ENCODE results near the gene CDA.

CDA gene

GRCh38 chr1:20588634-20589225, at the start of gene CDA:
Gene CDA, plus strand, starts transcription at chr1:20589097. Its CDS starts 33 bp downstream, at chr1:20589130.
- DNase-seq (ENCODE audit: low read depth in 2 of 3, low spot score in 1 of 3) = no peak

GRCh38 chr1:20540281-20540680, 48.6 kb upstream of the CDA start:
- no peak for DNase-seq (ENCODE audit: low read depth in 2 of 3, low spot score in 1 of 3)

GRCh38 chr1:20546637-20547036, 42.3 kb upstream of the CDA start:
- no peak for DNase-seq (ENCODE audit: low read depth in 2 of 3, low spot score in 1 of 3)

GRCh38 chr1:20551161-20551560, 37.7 kb upstream of the CDA start:
- no peak for DNase-seq (ENCODE audit: low read depth in 2 of 3, low spot score in 1 of 3)

GRCh38 chr1:20551945-20552727, 36.8 kb upstream of the CDA start, which contains the start of gene FAM43B:
Gene FAM43B, plus strand, starts transcription at chr1:20552573. Its CDS starts 401 bp downstream, at chr1:20552974.
- no peak for DNase-seq (ENCODE audit: low read depth in 2 of 3, low spot score in 1 of 3)

- DNase-seq (ENCODE audit: low read depth in 2 of 3, low spot score in 1 of 3) = no peak
Measured at GRCh38 chr1:20552728-20553445, 36.0 kb upstream of the CDA start.

GRCh38 chr1:20555025-20555757, 33.7 kb upstream of the CDA start:
- no peak for DNase-seq (ENCODE audit: low read depth in 2 of 3, low spot score in 1 of 3)

GRCh38 chr1:20555758-20556120, 33.2 kb upstream of the CDA start:
- no peak for DNase-seq (ENCODE audit: low read depth in 2 of 3, low spot score in 1 of 3)

- no peak for DNase-seq (ENCODE audit: low read depth in 2 of 3, low spot score in 1 of 3)
Measured at GRCh38 chr1:20558191-20558590, 30.7 kb upstream of the CDA start.

- DNase-seq (ENCODE audit: low read depth in 2 of 3, low spot score in 1 of 3) = no peak
Measured at GRCh38 chr1:20560966-20561365, 27.9 kb upstream of the CDA start.

- DNase-seq (ENCODE audit: low read depth in 2 of 3, low spot score in 1 of 3) = no peak
Measured at GRCh38 chr1:20565234-20565633, 23.7 kb upstream of the CDA start.

GRCh38 chr1:20569523-20570098, 19.3 kb upstream of the CDA start:
- DNase-seq (ENCODE audit: low read depth in 2 of 3, low spot score in 1 of 3) = no peak

- DNase-seq (ENCODE audit: low read depth in 2 of 3, low spot score in 1 of 3) = no peak
Measured at GRCh38 chr1:20571427-20571826, 17.5 kb upstream of the CDA start.

- DNase-seq (ENCODE audit: low read depth in 2 of 3, low spot score in 1 of 3) = no peak
Measured at GRCh38 chr1:20573987-20574386, 14.9 kb upstream of the CDA start.

GRCh38 chr1:20574686-20575540, 14.0 kb upstream of the CDA start:
- DNase-seq (ENCODE audit: low read depth in 2 of 3, low spot score in 1 of 3) = peak; percentile 59 to 84 (median 66)

GRCh38 chr1:20575541-20576336, 13.2 kb upstream of the CDA start:
- DNase-seq (ENCODE audit: low read depth in 2 of 3, low spot score in 1 of 3) = no peak

- DNase-seq (ENCODE audit: low read depth in 2 of 3, low spot score in 1 of 3) = no peak
Measured at GRCh38 chr1:20578062-20578461, 10.8 kb upstream of the CDA start.

GRCh38 chr1:20578721-20579395, 10.0 kb upstream of the CDA start:
- no peak for DNase-seq (ENCODE audit: low read depth in 2 of 3, low spot score in 1 of 3)

GRCh38 chr1:20584890-20585289, 4.0 kb upstream of the CDA start:
- DNase-seq (ENCODE audit: low read depth in 2 of 3, low spot score in 1 of 3) = no peak
